ENCODE measurements around the gene S100PBP.
"Not testable (repeated sequence)": the region's sequence is repeated elsewhere in the genome, so short reads cannot be mapped to it uniquely, and the experiment has no call there.

S100PBP gene

DNA sequence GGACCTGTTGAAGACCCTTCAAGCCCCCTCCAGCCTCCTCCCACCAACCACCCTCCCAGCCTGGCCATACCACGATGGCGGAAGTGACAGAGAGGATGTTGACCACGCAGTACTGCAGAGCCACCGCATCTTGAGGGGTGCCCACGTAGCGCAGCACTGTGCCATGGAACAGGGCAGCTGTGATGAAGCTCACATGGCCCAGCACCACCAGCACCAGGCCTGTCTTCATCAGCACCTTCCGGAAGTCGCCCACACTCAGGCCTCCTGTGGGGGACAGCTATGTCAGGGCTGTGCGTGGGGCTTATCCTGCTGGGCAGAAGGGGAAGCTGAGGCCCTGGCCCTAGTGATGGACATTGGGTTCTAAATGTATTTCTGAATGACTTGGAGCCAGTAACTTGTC, 80.6 kb downstream of the S100PBP start:
- no peak for DNase-seq (ENCODE audit: extremely low read depth in 1 of 2, low read depth in 1 of 2)

DNA sequence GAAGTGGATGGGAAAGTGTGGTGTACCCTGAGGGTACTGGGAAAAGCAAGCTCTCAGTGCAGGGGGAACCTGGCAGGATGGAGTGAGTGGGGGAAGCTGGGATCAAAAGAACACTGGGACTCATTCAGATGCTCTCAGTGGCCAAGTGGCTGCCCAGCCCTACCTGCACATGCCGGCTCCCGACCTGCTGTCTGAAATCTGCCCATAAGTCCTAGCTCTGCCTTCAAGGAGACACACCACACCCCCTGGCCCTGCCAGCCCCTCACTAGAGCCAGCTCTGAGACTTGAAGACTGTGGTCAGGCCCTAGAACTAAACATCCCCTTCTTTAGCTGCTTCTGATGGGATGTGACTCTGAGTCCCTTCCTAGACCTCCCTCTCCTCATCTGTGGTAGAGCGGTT, 81.5 kb downstream of the S100PBP start:
- DNase-seq (ENCODE audit: extremely low read depth in 1 of 2, low read depth in 1 of 2) = no peak

DNA sequence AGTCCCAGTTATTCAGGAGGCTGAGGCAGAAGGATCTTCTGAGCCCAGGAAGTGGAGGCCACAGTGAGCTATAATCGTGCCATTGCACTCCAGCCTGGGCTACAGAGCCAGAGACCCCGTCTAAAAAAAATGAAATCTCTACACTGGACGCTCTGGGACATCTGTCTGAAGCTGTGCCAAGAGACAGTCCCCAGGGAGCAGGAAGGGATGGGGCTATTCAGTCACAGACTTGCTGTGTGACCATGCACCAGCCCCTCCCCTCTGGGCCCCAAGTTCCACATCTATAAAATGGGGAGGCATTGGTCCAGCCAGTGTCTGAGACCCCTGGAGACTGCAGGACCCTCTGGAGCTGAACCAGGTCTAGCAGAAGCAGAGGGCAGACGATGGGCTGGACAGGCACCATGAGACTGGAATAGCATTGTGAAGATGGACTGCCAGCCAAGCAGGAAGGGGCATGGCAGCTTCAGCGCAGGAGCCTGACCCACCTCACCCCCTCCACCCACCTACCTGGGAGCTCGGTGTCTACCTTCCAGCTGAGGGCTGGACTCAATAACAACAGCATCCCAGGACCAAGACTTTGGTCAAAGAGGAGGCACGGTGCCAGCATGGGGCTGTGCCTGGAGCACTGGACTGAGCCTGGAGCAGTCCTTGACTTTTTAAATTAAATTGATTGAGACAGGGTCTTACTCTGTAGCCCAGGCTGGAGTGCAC, 82.3 kb downstream of the S100PBP start:
- DNase-seq (ENCODE audit: extremely low read depth in 1 of 2, low read depth in 1 of 2) = no peak

DNA sequence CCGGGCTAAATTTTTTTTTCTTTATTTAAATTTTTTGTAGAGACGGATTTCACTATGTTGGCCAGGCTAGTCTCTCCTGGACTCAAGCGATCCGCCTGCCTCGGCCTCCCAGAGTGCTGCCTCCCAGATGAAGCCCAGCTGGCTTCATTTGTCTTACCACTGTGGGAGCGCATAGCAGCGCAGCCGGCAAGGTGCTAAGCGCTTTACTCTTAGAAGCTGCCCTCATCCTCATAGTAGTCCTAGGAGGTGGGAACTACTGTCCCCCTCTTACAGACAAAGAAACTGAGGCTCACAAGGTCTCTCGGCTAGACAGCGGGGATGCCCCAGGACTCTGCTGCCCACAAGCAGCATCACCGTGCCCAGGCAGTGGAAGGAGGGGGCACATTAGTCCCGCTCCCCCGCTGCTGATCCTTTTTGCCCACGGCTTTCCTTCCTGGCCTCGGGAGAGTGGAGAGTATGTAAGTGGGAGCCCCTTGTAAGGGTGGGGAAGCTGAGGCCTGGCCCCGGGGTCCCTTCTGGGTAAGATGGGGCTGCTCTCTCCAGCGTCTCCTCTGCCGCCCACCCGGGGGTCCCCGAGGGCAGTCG, 83.0 kb downstream of the S100PBP start:
- no peak for DNase-seq (ENCODE audit: extremely low read depth in 1 of 2, low read depth in 1 of 2)

DNA sequence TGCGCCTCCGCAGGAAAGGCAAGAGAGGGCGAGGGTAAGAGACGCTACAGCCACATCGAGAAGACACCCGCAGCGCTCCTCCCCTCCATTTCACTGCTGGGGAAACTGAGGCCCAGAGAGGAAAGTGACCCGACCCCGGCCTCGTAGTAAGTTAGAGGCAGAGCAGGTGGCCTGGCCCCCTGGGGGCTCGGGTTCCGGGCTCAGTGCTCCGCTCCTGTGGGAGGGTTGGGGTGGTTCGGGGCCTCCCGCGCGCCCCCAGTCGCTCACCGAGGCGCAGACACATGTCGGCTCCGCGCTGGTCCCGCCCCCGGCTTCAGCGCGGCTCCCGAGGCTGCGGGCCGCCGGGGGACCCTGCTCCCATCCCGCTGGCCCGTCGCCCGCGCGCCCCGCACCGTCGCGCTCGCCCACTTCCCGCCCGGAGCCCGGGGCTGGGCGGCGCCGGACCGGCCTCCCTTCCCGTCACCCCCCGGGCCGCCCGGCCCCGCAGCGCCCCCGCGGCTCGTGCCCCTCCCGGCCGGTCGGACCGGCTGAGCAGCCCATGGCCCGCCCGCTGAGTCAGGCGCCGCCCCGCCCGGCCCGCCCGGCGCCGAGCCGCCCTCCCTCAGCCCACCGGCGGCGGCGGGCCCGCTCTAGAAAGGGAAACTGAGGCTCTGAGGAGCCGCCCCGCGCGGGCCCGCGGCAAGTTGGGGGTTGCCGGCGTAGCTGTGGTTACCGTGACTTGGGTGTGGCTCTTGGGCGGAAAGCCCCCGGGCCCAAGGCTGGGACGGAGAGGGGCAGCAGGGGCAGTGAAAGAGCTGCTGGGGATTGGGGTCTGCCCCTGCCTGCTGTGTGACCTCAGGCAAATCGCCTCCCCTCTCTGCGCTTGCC, 83.7 kb downstream of the S100PBP start, which contains the start of gene TMEM54:
Gene TMEM54, minus strand, starts transcription at position 434 of the 867 bp plus-strand sequence. Its CDS starts 151 bp downstream, at position 283.
- DNase-seq (ENCODE audit: extremely low read depth in 1 of 2, low read depth in 1 of 2) = no peak

DNA sequence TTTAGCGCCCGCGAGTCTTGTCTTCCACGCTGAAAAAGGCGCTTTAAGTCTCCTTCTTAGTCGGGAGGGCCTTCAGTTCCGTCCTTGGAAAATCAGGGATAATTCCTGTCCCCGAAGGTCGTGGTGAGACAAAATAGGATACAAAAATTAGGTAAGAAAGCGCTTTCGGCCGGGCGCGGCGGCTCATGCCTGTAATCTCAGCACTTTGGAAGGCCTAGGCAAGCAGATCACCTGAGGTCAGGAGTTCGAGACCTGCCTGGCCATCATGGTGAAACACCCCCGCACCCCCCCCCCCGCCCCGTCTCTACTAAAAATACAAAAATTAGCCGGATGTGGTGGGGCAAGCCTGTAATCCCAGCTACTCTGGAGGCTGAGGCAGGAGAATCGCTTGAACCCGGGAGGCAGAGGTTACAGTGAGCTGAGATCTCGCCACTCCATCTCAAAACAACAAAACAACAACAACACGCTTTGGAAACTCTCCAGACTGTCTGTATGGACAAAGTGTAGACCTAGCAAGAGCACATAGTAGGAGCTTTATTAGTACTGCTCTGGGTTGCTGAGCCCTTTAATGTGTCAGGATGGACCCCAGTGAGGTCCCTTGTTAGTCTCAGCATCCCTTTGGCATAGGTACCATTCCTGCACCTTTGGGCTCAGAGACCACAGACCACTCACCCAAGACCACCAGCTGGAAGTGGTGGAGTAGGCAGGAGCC, 84.5 kb downstream of the S100PBP start:
- DNase-seq (ENCODE audit: extremely low read depth in 1 of 2, low read depth in 1 of 2) = no peak

DNA sequence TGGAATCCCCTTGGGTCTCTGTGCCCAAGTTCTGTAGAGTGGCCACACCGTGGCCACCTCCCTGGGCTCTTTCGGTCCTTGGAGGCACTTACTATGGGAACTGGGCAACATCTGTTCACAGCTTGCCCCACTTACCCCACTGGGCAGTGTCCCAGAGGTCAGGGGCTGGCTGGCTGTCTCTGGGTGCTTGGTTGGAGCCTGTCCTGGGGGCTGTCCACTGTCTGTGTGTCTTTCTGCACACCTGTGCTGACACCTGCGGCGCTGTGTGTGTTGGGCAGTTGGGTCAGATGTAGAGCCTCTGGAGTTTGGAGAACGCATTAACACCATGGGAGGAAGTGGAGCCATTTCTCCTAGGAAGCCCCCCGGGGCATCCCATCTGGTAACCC, 85.1 kb downstream of the S100PBP start:
- no peak for DNase-seq (ENCODE audit: extremely low read depth in 1 of 2, low read depth in 1 of 2)

DNA sequence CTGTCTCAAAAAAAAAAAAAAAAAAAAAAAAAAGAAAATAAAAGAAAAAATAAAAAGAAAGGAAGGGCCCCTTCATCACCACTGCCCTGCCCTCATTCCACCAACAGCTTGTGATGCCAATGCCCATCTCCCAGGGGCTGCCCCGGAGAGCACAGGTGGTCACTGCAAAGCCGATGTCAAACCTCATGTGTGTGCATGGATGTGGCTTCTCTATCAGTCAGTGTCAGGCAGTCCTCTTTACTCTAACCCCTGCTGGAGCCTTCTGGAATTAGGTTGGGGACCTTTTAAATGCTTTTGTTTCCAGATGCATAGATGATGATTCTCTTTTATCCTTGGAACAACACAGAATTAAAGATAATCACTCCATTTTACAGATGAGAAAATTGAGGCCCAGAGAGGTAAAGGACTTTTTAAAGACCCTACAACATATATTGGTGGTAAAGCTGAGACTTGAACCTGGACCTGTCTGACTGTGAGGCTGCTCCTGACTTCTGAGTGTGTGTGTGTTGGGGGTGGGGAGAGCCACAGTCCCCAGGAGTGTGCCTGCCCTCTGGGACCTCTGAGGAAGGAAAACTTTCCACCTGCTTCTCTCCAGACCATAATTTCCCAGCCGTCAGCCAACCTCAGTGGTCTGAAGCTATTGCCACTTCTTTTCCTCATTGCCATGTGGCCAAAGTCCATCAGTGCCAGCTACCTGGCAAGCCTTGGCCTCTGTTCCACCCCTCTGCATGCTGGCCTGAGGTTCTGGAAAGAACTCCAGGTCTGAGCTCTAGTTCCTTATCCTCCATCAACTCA, 86.7 kb downstream of the S100PBP start:
- DNase-seq (ENCODE audit: extremely low read depth in 1 of 2, low read depth in 1 of 2) = no peak

DNA sequence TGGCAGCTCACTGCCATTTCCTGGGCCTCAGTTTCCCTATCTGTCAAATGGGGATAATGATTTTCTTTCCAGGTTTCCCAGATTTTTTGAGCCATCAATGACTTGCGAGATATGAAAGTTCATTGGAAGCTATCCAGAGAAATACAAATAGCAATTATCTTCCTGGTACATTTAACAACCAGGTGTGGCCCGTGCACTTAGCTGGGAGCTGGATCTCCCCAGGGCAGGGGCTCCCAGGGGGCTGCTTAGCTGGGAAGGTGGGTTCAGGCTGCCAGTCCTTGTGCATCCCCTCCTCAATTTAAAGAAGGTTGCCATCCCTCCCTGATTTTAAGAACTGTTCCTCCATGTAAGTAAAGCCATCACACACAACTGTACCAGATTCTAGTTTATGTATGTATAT, 87.3 kb downstream of the S100PBP start:
- DNase-seq (ENCODE audit: extremely low read depth in 1 of 2, low read depth in 1 of 2) = no peak

DNA sequence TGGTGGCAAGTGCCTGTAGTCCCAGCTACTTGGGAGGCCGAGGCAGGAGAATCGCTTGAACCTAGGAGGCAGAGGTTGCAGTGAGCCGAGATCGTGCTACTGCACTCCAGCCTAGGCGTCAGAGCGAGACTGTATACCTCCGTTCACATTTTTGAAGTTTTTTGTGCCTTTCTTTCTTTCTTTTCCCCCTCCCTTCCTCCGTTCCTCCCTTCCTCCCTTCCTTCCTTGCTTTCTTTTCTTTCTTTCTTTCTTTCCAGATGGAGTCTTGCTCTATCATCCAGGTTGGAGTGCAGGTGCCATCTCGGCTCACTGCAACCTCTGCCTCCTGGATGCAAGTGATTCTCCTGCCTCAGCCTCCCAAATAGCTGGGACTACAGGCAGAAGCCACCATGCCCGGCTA, 88.1 kb downstream of the S100PBP start:
- DNase-seq (ENCODE audit: extremely low read depth in 1 of 2, low read depth in 1 of 2) = not testable (repeated sequence)

DNA sequence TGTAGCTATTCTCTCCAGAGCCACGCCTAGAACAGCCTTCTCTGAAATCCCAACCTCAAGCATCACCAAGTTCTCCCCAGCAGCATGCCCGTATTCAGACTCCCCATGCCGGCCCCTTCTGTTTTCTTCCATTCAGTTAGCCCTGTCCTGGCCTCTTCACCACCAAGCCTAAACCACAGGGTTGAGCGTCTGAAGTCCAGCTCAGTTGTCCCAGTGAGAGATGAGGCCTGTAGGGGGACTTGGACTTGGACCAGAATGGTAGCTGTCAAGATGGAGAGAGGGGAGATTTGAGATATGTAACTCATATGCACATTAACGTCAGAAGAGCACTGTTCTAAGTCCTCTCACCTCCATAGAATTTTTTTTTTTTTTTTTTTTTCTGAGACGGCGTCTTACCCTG, 89.2 kb downstream of the S100PBP start:
- DNase-seq (ENCODE audit: extremely low read depth in 1 of 2, low read depth in 1 of 2) = no peak

DNA sequence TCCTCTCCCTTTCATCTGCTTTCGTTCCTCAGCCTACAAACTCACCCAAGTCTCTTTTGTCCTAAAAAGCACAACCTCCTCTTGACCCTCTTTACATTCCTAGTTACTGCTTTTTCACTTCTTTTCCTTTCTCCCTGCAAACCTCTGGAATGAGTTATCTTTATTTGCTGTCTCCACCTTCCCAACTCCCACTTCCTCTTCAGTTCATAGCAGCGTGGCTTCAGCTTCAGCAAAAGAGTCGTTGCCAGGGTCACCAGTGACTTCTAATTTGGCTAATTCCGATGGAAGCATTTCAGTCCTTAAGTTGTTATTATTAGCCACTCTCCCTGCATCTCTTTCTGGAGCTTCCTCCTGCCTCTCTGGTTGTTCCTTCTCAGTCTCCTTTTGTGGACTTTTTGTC, 90.0 kb downstream of the S100PBP start:
- no peak for DNase-seq (ENCODE audit: extremely low read depth in 1 of 2, low read depth in 1 of 2)
